ENCODE measurements around the gene TFDP2.

DNA sequence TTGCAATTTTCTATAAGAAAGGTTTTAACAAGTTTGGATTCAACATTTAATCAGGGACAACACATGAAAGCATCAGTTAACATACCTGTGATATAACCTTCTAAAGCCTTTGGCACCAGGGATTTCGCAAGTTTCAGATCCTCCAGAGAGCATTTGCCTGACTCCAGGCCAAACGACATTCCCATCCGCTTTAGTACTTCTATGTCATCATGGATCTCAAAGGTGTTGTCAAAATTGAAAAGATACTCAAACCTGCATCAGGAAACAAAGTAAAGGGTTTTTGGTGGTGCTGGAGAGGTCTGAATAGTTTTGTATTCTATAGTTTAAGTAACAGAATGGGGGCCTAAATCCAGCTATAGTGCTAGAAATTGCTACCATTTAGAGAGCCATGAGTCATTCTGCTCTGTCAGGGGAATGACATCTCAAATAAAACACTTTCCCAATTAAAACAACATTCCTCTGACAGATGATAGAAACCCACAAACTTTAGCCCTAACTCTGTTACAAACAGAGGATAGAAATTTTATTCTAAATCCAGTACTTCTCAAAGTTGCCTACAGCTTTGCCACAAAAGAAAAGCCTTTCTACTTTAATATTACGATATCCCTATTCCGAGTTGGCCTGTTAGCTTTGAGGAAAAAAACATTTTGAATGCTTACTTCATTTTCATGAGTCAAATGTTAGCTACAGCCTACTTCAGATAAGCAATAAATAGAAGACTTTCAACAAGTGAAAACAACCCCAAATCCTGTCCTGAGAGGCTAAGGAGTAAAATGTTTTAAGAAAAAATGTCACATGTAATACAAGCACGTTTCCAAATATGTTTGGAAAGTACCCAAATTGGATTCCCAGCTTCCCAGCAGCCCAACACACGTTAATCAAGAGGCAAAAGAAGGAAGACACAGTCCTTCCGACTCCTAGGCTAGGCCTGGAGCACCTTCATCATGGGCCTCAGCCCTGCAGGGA, 189.5 kb downstream of the TFDP2 start:
- TF ChIP-seq EZH2phosphoT487 (IDR thresholded peaks at IDR 0.05; ENCODE audit: insufficient read depth, low read depth) (no peak), EZH2 (IDR thresholded peaks at IDR 0.05; ENCODE audit: insufficient read depth, poor library complexity, severe bottlenecking) (no peak)

All from GM23248 (cell line).